Esophagus squamous epithelium (tissue), 4 donors: ENCODE data around the gene PRRG2.

Source experiments
- CTCF ChIP-seq, 6 experiments: fragments of 450-650 bp in 4 of 6; fragments of 200-600 bp in 2 of 6; sonication (generic) in 2 of 6; IDR thresholded peaks; one replicate each; pipeline ENCODE4 v1.5.1; 2016 to 2019; ENCODE audit warnings: antibody characterized with exemption in 6 of 6, mild to moderate bottlenecking in 4 of 6, moderate library complexity in 4 of 6
- POLR2A ChIP-seq, 4 donors: fragments of 450-650 bp; IDR thresholded peaks; one replicate each; pipeline ENCODE4 v1.6.1; 2017; ENCODE audit warnings: antibody characterized with exemption in 4 of 4, mild to moderate bottlenecking in 4 of 4, moderate library complexity in 3 of 4

- TF ChIP-seq CTCF (IDR thresholded peaks at IDR 0.05), result no peak
- no peak for TF ChIP-seq POLR2A (IDR thresholded peaks at IDR 0.05)
These were observed 21.7 kb upstream of the PRRG2 start for GRCh38 chr19:49559443-49559842.
